Gastrocnemius medialis (tissue), 4 donors: ENCODE data around the gene PCCA. TPM values are rescaled to one million over a fixed set of nuclear protein-coding genes. Genes with fewer than 3 reads are reported as not detected.

Experiments used
- ATAC-seq, 2 donors: fragments of 150-250 bp; one replicate each; pipeline ENCODE4 v1.9.1; 2016
- DNase-seq, 2 donors: peaks; one replicate each; pipeline ENCODE4 v3.0.0-alpha.2; 2019
- H3K27ac ChIP-seq, 4 donors: fragments of 200-600 bp; sonication (generic); 1 replicate in 1 of 4; 2 replicates in 3 of 4; pipeline ENCODE4 v1.5.1; 2016 to 2018; ENCODE audit warnings: mild to moderate bottlenecking in 2 of 4, moderate library complexity in 1 of 4
- H3K27me3 ChIP-seq, 3 donors: fragments of 200-600 bp; sonication (generic) in 2 of 3; 1 replicate in 1 of 3; 2 replicates in 2 of 3; pipeline versions ENCODE4 v1.5.1 to v1.6.0; 2016 to 2019; ENCODE audit warnings: mild to moderate bottlenecking in 1 of 3, moderate library complexity in 1 of 3
- H3K36me3 ChIP-seq, 2 donors: fragments of 200-600 bp; sonication (generic) in 1 of 2; one replicate each; pipeline ENCODE4 v1.5.1; 2017 to 2018
- H3K4me1 ChIP-seq, 2 donors: fragments of 200-600 bp; sonication (generic) in 1 of 2; one replicate each; pipeline ENCODE4 v1.5.1; 2016 to 2017; ENCODE audit warnings: mild to moderate bottlenecking in 2 of 2
- H3K4me3 ChIP-seq, 4 donors: fragments of 200-600 bp; sonication (generic) in 3 of 4; 1 replicate in 1 of 4; 2 replicates in 3 of 4; pipeline ENCODE4 v1.5.1; 2016 to 2019; ENCODE audit warnings: mild to moderate bottlenecking in 2 of 4
- H3K9me3 ChIP-seq, 3 donors: fragments of 200-600 bp; sonication (generic) in 2 of 3; 1 replicate in 1 of 3; 2 replicates in 2 of 3; pipeline ENCODE4 v1.5.1; 2016 to 2019
- CTCF ChIP-seq, 5 experiments: fragments of 450-650 bp in 3 of 5; fragments of 200-600 bp in 2 of 5; sonication (generic) in 2 of 5; IDR thresholded peaks in 4 of 5; conservative IDR thresholded peaks in 1 of 5; 1 replicate in 4 of 5; 2 replicates in 1 of 5; pipeline ENCODE4 v1.5.1; 2016 to 2019; ENCODE audit warnings: antibody characterized with exemption in 5 of 5, mild to moderate bottlenecking in 3 of 5, moderate library complexity in 3 of 5
- POLR2A ChIP-seq, 2 donors: fragments of 450-650 bp; IDR thresholded peaks; one replicate each; pipeline ENCODE4 v1.6.1; 2017; ENCODE audit warnings: antibody characterized with exemption in 2 of 2, mild to moderate bottlenecking in 2 of 2, moderate library complexity in 2 of 2
- in situ Hi-C, 4 donors: fragments of 200-750 bp; cut with MboI; loops; one replicate each; pipeline versions ENCODE4 v1.15.0 to v1.8.0; 2017; ENCODE audit warnings: low sequenced_read_pairs in 4 of 4
- intact Hi-C: fragments of 100-400 bp; cut with DNase I; formaldehyde crosslinking; loops from one replicate; pipeline ENCODE4 v1.15.1; 2023; ENCODE audit warnings: low total_unique reads
- total RNA-seq, 4 donors: library from RNA; depleted of rRNA; stranded (reverse); fragments of >200 nt; gene quantifications; one replicate each; pipeline versions ENCODE4 v1.1.0 to v1.2.3, GENCODE V29; 2016

PCCA gene
- total RNA-seq, 4 donors from 2014 or later: 7.5 to 19.5 (median 10.8) TPM

DNA sequence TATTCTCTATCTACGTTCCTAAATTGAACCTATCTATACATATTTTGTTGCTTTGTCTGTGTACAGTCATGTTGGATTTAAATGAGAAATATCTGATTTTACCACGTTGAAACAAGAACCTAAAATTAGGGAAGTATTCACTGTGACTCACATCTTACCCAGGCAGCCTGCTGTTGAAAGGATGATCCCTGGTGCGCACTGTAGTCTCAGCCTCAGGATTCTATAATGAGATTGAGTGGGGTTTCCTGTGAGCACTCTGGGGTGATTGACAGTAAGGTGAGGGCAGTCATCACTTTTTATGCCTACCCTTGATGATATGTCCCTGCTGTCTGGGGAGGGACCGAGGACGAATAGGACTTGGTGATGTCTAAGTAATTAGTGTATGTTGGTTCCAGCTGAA, 35.4 kb downstream of the PCCA start:
- no peak for TF ChIP-seq CTCF (IDR thresholded peaks at IDR 0.05 in 4 of 5, conservative IDR thresholded peaks at IDR 0.05 in 1 of 5)
- no peak for TF ChIP-seq POLR2A (IDR thresholded peaks at IDR 0.05)
- no peaks in the 10 kb centered on the region for H3K27me3 ChIP-seq
- no peak overlapping the region for H3K27ac ChIP-seq
- peaks cover 0 to 11% of the 10 kb centered on the region in 2 donors for H3K36me3 ChIP-seq
- in situ Hi-C loops: no loop called here
- intact Hi-C loops: no loop called here
- ATAC-seq: no peak
- H3K4me1 ChIP-seq: peaks cover 0 to 8% of the 10 kb centered on the region in 2 donors
- H3K9me3 ChIP-seq: peaks cover 0 to 6% (median 0%) of the 10 kb centered on the region in 3 donors
- no peak overlapping the region for H3K4me3 ChIP-seq
- DNase-seq: no peak

- H3K27ac ChIP-seq: no peak overlapping the region
- H3K4me1 ChIP-seq: peaks cover 0 to 21% of the 10 kb centered on the region in 2 donors
- H3K27me3 ChIP-seq: no peaks in the 10 kb centered on the region
- in situ Hi-C loops: no loop called here
- H3K36me3 ChIP-seq: peaks cover 0 to 7% of the 10 kb centered on the region in 2 donors
- ATAC-seq (no peak), DNase-seq (no peak)
- no peak overlapping the region for H3K4me3 ChIP-seq
- no peak for TF ChIP-seq POLR2A (IDR thresholded peaks at IDR 0.05)
- no peak for TF ChIP-seq CTCF (IDR thresholded peaks at IDR 0.05 in 4 of 5, conservative IDR thresholded peaks at IDR 0.05 in 1 of 5)
- intact Hi-C loops: no loop called here
- peaks cover 0 to 6% (median 0%) of the 10 kb centered on the region in 3 donors for H3K9me3 ChIP-seq
Measured at GRCh38 chr13:100125946-100126345, 37.1 kb downstream of the PCCA start.

DNA sequence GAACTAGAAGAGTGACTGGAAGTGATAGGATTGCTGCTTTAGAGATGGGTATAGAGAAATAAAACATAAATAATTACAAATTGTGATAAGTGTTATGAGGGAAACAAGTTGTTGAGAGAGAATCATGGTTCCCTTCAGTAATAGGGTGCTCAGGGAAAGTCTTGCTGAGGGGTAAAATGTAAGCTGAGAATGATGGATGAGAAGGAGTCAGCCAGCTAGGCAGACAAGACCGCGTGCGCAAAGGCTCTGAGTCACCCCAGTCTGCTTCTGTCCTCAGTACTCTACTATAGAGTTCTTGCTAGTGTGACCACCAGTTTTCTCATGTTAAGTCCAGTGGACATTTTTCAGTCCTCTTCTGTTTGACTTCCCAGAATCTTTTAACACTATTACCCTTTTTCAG, 39.5 kb downstream of the PCCA start:
- TF ChIP-seq POLR2A (IDR thresholded peaks at IDR 0.05) (no peak), CTCF (IDR thresholded peaks at IDR 0.05 in 4 of 5, conservative IDR thresholded peaks at IDR 0.05 in 1 of 5) (no peak)
- in situ Hi-C loops: no loop called here
- H3K36me3 ChIP-seq: no peaks in the 10 kb centered on the region
- H3K27ac ChIP-seq: no peak overlapping the region
- H3K27me3 ChIP-seq: no peaks in the 10 kb centered on the region
- no peak overlapping the region for H3K4me3 ChIP-seq
- H3K9me3 ChIP-seq: no peaks in the 10 kb centered on the region
- ATAC-seq (no peak), DNase-seq (no peak)
- H3K4me1 ChIP-seq: peaks cover 0 to 14% of the 10 kb centered on the region in 2 donors
- intact Hi-C loops: no loop called here

GRCh38 chr13:100128838-100129237, 39.9 kb downstream of the PCCA start:
- no peak overlapping the region for H3K4me3 ChIP-seq
- no peaks in the 10 kb centered on the region for H3K9me3 ChIP-seq
- H3K27ac ChIP-seq: no peak overlapping the region
- TF ChIP-seq POLR2A (IDR thresholded peaks at IDR 0.05) (no peak), CTCF (IDR thresholded peaks at IDR 0.05 in 4 of 5, conservative IDR thresholded peaks at IDR 0.05 in 1 of 5) (no peak)
- H3K36me3 ChIP-seq: no peaks in the 10 kb centered on the region
- no peak for DNase-seq
- no peak for ATAC-seq
- H3K27me3 ChIP-seq: no peaks in the 10 kb centered on the region
- in situ Hi-C loops (no loop called here), intact Hi-C loops (no loop called here)
- H3K4me1 ChIP-seq: peaks cover 0 to 14% of the 10 kb centered on the region in 2 donors

GRCh38 chr13:100129605-100130004, 40.7 kb downstream of the PCCA start:
- intact Hi-C loops: no loop called here

More at GRCh38 chr13:100129605-100130004, 40.7 kb downstream of the PCCA start:
- no peak overlapping the region for H3K4me3 ChIP-seq
- H3K4me1 ChIP-seq: peaks cover 0 to 14% of the 10 kb centered on the region in 2 donors
- in situ Hi-C loops: no loop called here
- no peaks in the 10 kb centered on the region for H3K36me3 ChIP-seq
- TF ChIP-seq CTCF (IDR thresholded peaks at IDR 0.05 in 4 of 5, conservative IDR thresholded peaks at IDR 0.05 in 1 of 5) (no peak), POLR2A (IDR thresholded peaks at IDR 0.05) (no peak)
- ATAC-seq: no peak
- H3K27ac ChIP-seq: no peak overlapping the region
- no peak for DNase-seq
- H3K9me3 ChIP-seq: no peaks in the 10 kb centered on the region
- no peaks in the 10 kb centered on the region for H3K27me3 ChIP-seq
